GM23338 (cell line): ENCODE measurements around the gene IL1R1. TPM values are rescaled to one million over a fixed set of nuclear protein-coding genes. Genes with fewer than 3 reads are reported as not detected.

Source experiments
- ATAC-seq: fragments of 200-7000 bp; cut with Tn5 transposase; 3 replicates; pipeline ENCODE4 v1.9.1; 2020
- DNase-seq: peaks from one replicate; pipeline ENCODE4 v3.0.0-alpha.2; 2015; ENCODE audit warnings: low spot score
- H2AFZ ChIP-seq: fragments of 200-600 bp; sonication (generic); 2 replicates; pipeline ENCODE4 v1.8.0; 2016; ENCODE audit warnings: antibody characterized with exemption, mild to moderate bottlenecking, moderate library complexity
- H3F3A ChIP-seq: fragments of 200-600 bp; sonication (generic); replicated peaks from 2 replicates; pipeline ENCODE4 v1.8.0; 2017; ENCODE audit warnings: antibody characterized with exemption, mixed run types, low read depth
- H3K27ac ChIP-seq: fragments of 200-600 bp; sonication (generic); 2 replicates; pipeline ENCODE4 v1.6.1; 2016; ENCODE audit warnings: low read depth
- H3K27me3 ChIP-seq: fragments of 200-600 bp; sonication (generic); 2 replicates; pipeline ENCODE4 v1.8.0; 2016; ENCODE audit warnings: mild to moderate bottlenecking, mixed run types, moderate library complexity; ENCODE audit not compliant: insufficient read depth
- H3K36me3 ChIP-seq: fragments of 200-600 bp; sonication (generic); 2 replicates; pipeline ENCODE4 v1.8.0; 2016; ENCODE audit warnings: mild to moderate bottlenecking; ENCODE audit not compliant: insufficient read depth
- H3K4me1 ChIP-seq: fragments of 200-600 bp; sonication (generic); 2 replicates; pipeline ENCODE4 v1.8.0; 2016; ENCODE audit warnings: mild to moderate bottlenecking, moderate library complexity; ENCODE audit not compliant: insufficient read depth
- H3K4me2 ChIP-seq: fragments of 200-600 bp; sonication (generic); 2 replicates; pipeline ENCODE4 v1.7.1; 2017; ENCODE audit warnings: mixed run types
- H3K4me3 ChIP-seq: fragments of 200-600 bp; sonication (generic); 2 replicates; pipeline ENCODE4 v1.6.1; 2016; ENCODE audit warnings: mixed run types
- H3K79me2 ChIP-seq: fragments of 200-600 bp; sonication (generic); replicated peaks from 2 replicates; pipeline ENCODE4 v1.8.0; 2017; ENCODE audit warnings: mild to moderate bottlenecking; ENCODE audit not compliant: insufficient read depth
- H3K9me2 ChIP-seq: fragments of 200-600 bp; sonication (generic); 2 replicates; pipeline ENCODE4 v1.8.0; 2017; ENCODE audit not compliant: insufficient read depth
- H4K20me1 ChIP-seq: fragments of 200-600 bp; sonication (generic); replicated peaks from 2 replicates; pipeline ENCODE4 v1.8.0; 2017; ENCODE audit warnings: mild to moderate bottlenecking; ENCODE audit not compliant: insufficient read depth
- H3K27ac Mint-ChIP-seq: 2 replicates; pipeline ENCODE4 v1.8.0; 2020; ENCODE audit warnings: inconsistent platforms, mild to moderate bottlenecking, moderate library complexity, mixed read lengths
- H3K27me3 Mint-ChIP-seq: 3 replicates; pipeline ENCODE4 v1.8.0; 2022; ENCODE audit warnings: low read depth, mild to moderate bottlenecking, moderate library complexity, mixed read lengths, inconsistent platforms; ENCODE audit not compliant: insufficient read depth, poor library complexity
- H3K36me3 Mint-ChIP-seq: 3 replicates; pipeline ENCODE4 v1.8.0; 2021; ENCODE audit warnings: low read depth, mild to moderate bottlenecking, inconsistent platforms, moderate library complexity, mixed read lengths
- H3K4me1 Mint-ChIP-seq: 3 replicates; pipeline ENCODE4 v1.8.0; 2020; ENCODE audit warnings: mild to moderate bottlenecking, inconsistent platforms, mixed read lengths
- H3K4me3 Mint-ChIP-seq: 3 replicates; pipeline ENCODE4 v1.8.0; 2021; ENCODE audit warnings: moderate library complexity, mild to moderate bottlenecking, inconsistent platforms, mixed read lengths
- H3K9me3 Mint-ChIP-seq: 3 replicates; pipeline ENCODE4 v1.8.0; 2020; ENCODE audit warnings: moderate library complexity, mild to moderate bottlenecking, inconsistent platforms, mixed read lengths
- CREB1 ChIP-seq: fragments of 250-450 bp; sonication (Bioruptor Pico); IDR thresholded peaks from 2 replicates; pipeline ENCODE4 v1.5.0; 2020; ENCODE audit warnings: low read depth, mild to moderate bottlenecking, moderate library complexity
- CTCF ChIP-seq, 2 experiments: fragments of 200-600 bp in 1 of 2; sonication (generic) in 1 of 2; conservative IDR thresholded peaks; 2 replicates each; pipeline versions ENCODE4 v1.5.1 to v1.6.1; 2016 to 2017; ENCODE audit warnings: antibody characterized with exemption in 2 of 2, low read depth in 2 of 2, mild to moderate bottlenecking in 2 of 2, moderate library complexity in 1 of 2
- NANOG ChIP-seq: IDR thresholded peaks from 2 replicates; pipeline ENCODE4 v1.6.1; 2016; ENCODE audit warnings: antibody characterized with exemption, borderline replicate concordance
- POLR2AphosphoS5 ChIP-seq: IDR thresholded peaks from 2 replicates; pipeline ENCODE4 v1.6.1; 2016; ENCODE audit warnings: antibody characterized with exemption, low read depth
- STAT1 ChIP-seq: IDR thresholded peaks from one replicate; pipeline ENCODE4 v1.6.1; 2016; ENCODE audit warnings: antibody characterized with exemption; ENCODE audit not compliant: unreplicated experiment
- ZNF114 ChIP-seq: fragments of 250-450 bp; sonication (Bioruptor Pico); IDR thresholded peaks from 2 replicates; pipeline ENCODE4 v1.5.0; 2020; ENCODE audit warnings: mild to moderate bottlenecking, moderate library complexity
- ZNF331 ChIP-seq: fragments of 250-450 bp; sonication (Bioruptor Pico); IDR thresholded peaks from 2 replicates; pipeline ENCODE4 v1.5.0; 2020; ENCODE audit warnings: low read depth, mild to moderate bottlenecking, moderate library complexity
- ZNF462 ChIP-seq: fragments of 250-450 bp; sonication (Bioruptor Pico); IDR thresholded peaks from 2 replicates; pipeline ENCODE4 v1.5.0; 2020; ENCODE audit warnings: mild to moderate bottlenecking, moderate library complexity
- polyA plus RNA-seq: library from polyadenylated mRNA; unstranded; fragments of >200 nt; fragmentation: Nextera tagmentation; extraction: Ambion mirVana; gene quantifications from 2 replicates; pipeline ENCODE4 v1.2.1, GENCODE V29; 2016
- total RNA-seq: library from RNA; depleted of rRNA; stranded (reverse); fragments of >200 nt; shearing (Covaris generic); gene quantifications from 2 replicates; pipeline ENCODE4 v1.2.3, GENCODE V29; 2014

Gene IL1R1
- total and polyA plus RNA-seq, 2 experiments from 2014 or later = 0.17 TPM; not detected in 1

- Mint-ChIP-seq H3K9me3 (no peaks in the 10 kb centered on the region; the same call in 2 of the 3 replicates), H3K36me3 (no peaks in the 10 kb centered on the region), H3K4me1 (no peaks in the 10 kb centered on the region; the same call in 2 of the 3 replicates), H3K27me3 (peaks cover 1% of the 10 kb centered on the region), H3K4me3 (no peak overlapping the region), H3K27ac (no peak overlapping the region)
- TF ChIP-seq ZNF462 (CRISPR knock-in tag) (no peak), STAT1 (no peak), POLR2AphosphoS5 (no peak), ZNF114 (no peak), CTCF (conservative IDR thresholded peaks at IDR 0.05; ENCODE audit: low read depth in 2 of 2) (no peak), NANOG (no peak), CREB1 (CRISPR knock-in tag) (no peak), ZNF331 (no peak)
- no peak overlapping the region for H2AFZ ChIP-seq
- H3K27me3 ChIP-seq = no peaks in the 10 kb centered on the region
- no peak overlapping the region for H3K27ac ChIP-seq
- no peak overlapping the region for H3K4me2 ChIP-seq
- ATAC-seq = no peak
- no peaks in the 10 kb centered on the region for H3K79me2 ChIP-seq
- H3K4me3 ChIP-seq = no peak overlapping the region
- H3K36me3 ChIP-seq = no peaks in the 10 kb centered on the region
- H3F3A ChIP-seq = no peaks in the 10 kb centered on the region
- no peak for DNase-seq
- peaks cover 5% of the 10 kb centered on the region for H3K9me2 ChIP-seq
- H4K20me1 ChIP-seq = no peaks in the 10 kb centered on the region
- no peaks in the 10 kb centered on the region for H3K4me1 ChIP-seq
Measured at GRCh38 chr2:102119255-102119654, 23.3 kb upstream of the IL1R1 start.
